Adrenal gland (tissue), 12 donors: ENCODE measurements around the gene MEX3A. TPM values are rescaled to one million over a fixed set of nuclear protein-coding genes. Genes with fewer than 3 reads are reported as not detected.

Source experiments
- DNase-seq, 7 donors: peaks; one replicate each; pipeline ENCODE4 v3.0.0-alpha.2; 2019 to 2020
- H3K27ac ChIP-seq, 5 donors: fragments of 200-600 bp; sonication (generic) in 4 of 5; 1 replicate in 3 of 5; 2 replicates in 2 of 5; pipeline versions ENCODE4 v1.5.1 to v1.8.0; 2016 to 2020; ENCODE audit warnings: mild to moderate bottlenecking in 1 of 5
- H3K27me3 ChIP-seq: fragments of 200-600 bp; 2 replicates; pipeline ENCODE4 v1.8.0; 2021
- H3K36me3 ChIP-seq, 2 donors: fragments of 200-600 bp; replicated peaks in 1 of 2; 1 replicate in 1 of 2; 2 replicates in 1 of 2; pipeline versions ENCODE4 v1.5.1 to v1.8.0; 2018 to 2022
- H3K4me1 ChIP-seq, 2 donors: fragments of 200-600 bp; replicated peaks in 1 of 2; 1 replicate in 1 of 2; 2 replicates in 1 of 2; pipeline versions ENCODE4 v1.5.1 to v1.8.0; 2018 to 2021
- H3K4me3 ChIP-seq, 4 donors: fragments of 200-600 bp; sonication (generic) in 3 of 4; one replicate each; pipeline ENCODE4 v1.5.1; 2016 to 2018
- H3K9me3 ChIP-seq, 3 donors: fragments of 200-600 bp; sonication (generic) in 1 of 3; replicated peaks in 1 of 3; 1 replicate in 2 of 3; 2 replicates in 1 of 3; pipeline versions ENCODE4 v1.5.1 to v1.8.0; 2016 to 2021
- POLR2A ChIP-seq, 2 donors: fragments of 450-650 bp; IDR thresholded peaks; one replicate each; pipeline ENCODE4 v1.6.1; 2017; ENCODE audit warnings: antibody characterized with exemption in 2 of 2, mild to moderate bottlenecking in 2 of 2, moderate library complexity in 1 of 2
- WGBS, 4 donors: extraction: QIAGEN DNeasy Blood & Tissue Kit in 2 of 4; methylation state at CpG; one replicate each; pipeline versions ENCODE4 v1.1.5 to v1.1.7; 2013 to 2017; 5-methylcytosine and 5-hydroxymethylcytosine counted together
- intact Hi-C, 2 donors: fragments of 100-400 bp; cut with DNase I; formaldehyde crosslinking; loops; one replicate each; pipeline versions ENCODE4 v1.14.1 to v1.15.0; 2022 to 2023
- polyA plus RNA-seq, 3 donors: library from polyadenylated mRNA; stranded (reverse); fragments of 200-250 nt in 2 of 3; fragments of 350-450 nt in 1 of 3; fragmentation: Illumina TruSeq in 1 of 3; extraction: RNeasy Lipid Tissue Mini Kit (QIAGEN cat#74804) in 1 of 3; gene quantifications; one replicate each; pipeline ENCODE4 v1.2.3, GENCODE V29; 2013 to 2014
- total RNA-seq, 9 donors: library from RNA; depleted of rRNA in 4 of 9; stranded (reverse); fragments of >200 nt in 4 of 9; fragments of 120-200 nt in 1 of 9; fragmentation: NEBNext Ultra II Directional in 1 of 9; extraction: Animal tissue kit (Norgen Biotek cat#: 25700) in 1 of 9; gene quantifications; one replicate each; pipeline versions ENCODE4 v1.1.0 to v1.2.4, GENCODE V29; 2013 to 2023
- TF ChIP-seq, protein P1 (sequence below), 6 experiments: fragments of 450-650 bp in 4 of 6; fragments of 200-600 bp in 2 of 6; sonication (generic) in 1 of 6; IDR thresholded peaks; 1 replicate in 5 of 6; 2 replicates in 1 of 6; pipeline versions ENCODE4 v1.5.1 to v1.8.0; 2016 to 2021; ENCODE audit warnings: antibody characterized with exemption in 6 of 6, mild to moderate bottlenecking in 2 of 6, moderate library complexity in 1 of 6
- donor health status: healthy with polysubstance abuse.
- donor health status: Bipolar disorder and iron deficiency.
- donor health status: DM: yes; HTN: yes; CAD: no.
- donor health status: DM: no; HTN: no; CAD: no.
- donor health status: DM: no; HTN: no; CAD: no.
- donor health status: DM: yes; HTN: yes; CAD: no.

MEX3A gene
- total and polyA plus RNA-seq, 12 donors: 0.09 to 2.4 (median 0.37) TPM

DNA sequence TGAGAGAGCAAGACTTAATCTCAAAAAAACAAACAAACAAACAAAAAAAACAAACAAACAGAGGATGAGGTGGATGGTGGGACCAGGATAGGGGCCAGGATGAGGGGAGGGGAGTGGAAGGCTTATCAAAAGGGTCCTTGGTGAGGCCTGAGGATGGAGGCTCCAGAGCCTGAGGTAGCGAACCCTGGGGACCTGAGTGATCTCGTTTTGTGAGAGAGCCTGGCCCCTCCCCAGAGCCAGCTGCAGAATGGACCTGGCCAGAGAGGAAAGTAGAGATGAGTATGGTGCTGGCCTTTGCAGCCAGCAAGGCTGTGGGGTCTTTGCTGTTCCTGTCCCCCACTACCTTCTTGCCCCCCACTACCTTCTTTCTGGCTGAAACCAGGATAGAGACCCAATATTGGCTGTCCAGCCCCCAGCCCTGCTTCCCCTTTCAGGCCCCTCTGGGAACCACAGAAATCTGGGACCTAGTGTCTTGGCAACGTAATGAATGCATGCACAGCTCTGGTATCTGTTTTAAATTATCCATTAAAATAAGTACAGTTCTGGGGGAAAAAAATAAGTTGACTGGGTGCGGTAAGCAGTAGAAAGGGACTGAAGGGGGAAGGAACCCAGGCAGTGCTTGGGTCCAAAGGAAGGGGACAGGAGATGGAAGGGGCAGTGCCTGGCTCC lies 31.2 kb upstream of the MEX3A start:
- WGBS, 4 donors: 49 to 59% (median 56%) methylated on average over 4 of the region's 4 CpGs
- no peaks in the 10 kb centered on the region for H3K36me3 ChIP-seq
- H3K27ac ChIP-seq: peak overlapping the region in 4 of 5 donors; percentile 54 to 99 (median 94)
- no peak for TF ChIP-seq POLR2A (IDR thresholded peaks at IDR 0.05)
- TF ChIP-seq, protein P1, sequence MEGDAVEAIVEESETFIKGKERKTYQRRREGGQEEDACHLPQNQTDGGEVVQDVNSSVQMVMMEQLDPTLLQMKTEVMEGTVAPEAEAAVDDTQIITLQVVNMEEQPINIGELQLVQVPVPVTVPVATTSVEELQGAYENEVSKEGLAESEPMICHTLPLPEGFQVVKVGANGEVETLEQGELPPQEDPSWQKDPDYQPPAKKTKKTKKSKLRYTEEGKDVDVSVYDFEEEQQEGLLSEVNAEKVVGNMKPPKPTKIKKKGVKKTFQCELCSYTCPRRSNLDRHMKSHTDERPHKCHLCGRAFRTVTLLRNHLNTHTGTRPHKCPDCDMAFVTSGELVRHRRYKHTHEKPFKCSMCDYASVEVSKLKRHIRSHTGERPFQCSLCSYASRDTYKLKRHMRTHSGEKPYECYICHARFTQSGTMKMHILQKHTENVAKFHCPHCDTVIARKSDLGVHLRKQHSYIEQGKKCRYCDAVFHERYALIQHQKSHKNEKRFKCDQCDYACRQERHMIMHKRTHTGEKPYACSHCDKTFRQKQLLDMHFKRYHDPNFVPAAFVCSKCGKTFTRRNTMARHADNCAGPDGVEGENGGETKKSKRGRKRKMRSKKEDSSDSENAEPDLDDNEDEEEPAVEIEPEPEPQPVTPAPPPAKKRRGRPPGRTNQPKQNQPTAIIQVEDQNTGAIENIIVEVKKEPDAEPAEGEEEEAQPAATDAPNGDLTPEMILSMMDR (IDR thresholded peaks at IDR 0.05): no peak
- no peaks in the 10 kb centered on the region for H3K27me3 ChIP-seq
- no peak overlapping the region for H3K4me3 ChIP-seq
- intact Hi-C loops: no loop called here
- DNase-seq: peak in 1 of 7 donors; percentile 63
- H3K9me3 ChIP-seq: no peaks in the 10 kb centered on the region
- peaks cover 31 to 59% of the 10 kb centered on the region in 2 donors for H3K4me1 ChIP-seq

- H3K36me3 ChIP-seq: no peaks in the 10 kb centered on the region
- no peaks in the 10 kb centered on the region for H3K27me3 ChIP-seq
- no peak for DNase-seq
- intact Hi-C loops: no loop called here
- peaks cover 24 to 50% of the 10 kb centered on the region in 2 donors for H3K4me1 ChIP-seq
- no peak overlapping the region for H3K4me3 ChIP-seq
- H3K27ac ChIP-seq: peak overlapping the region in 2 of 5 donors; percentile 42 to 99
- TF ChIP-seq, protein P1 (IDR thresholded peaks at IDR 0.05): no peak
- TF ChIP-seq POLR2A (IDR thresholded peaks at IDR 0.05): no peak
- no peaks in the 10 kb centered on the region for H3K9me3 ChIP-seq
- 60 to 69% (median 64%) methylated on average over 8 to 10 of the region's 10 CpGs for WGBS, 4 donors
Measured at GRCh38 chr1:156112276-156113137, 30.2 kb upstream of the MEX3A start.

- Histone ChIP-seq H3K9me3 (no peaks in the 10 kb centered on the region), H3K36me3 (no peaks in the 10 kb centered on the region), H3K4me1 (peaks cover 13 to 47% of the 10 kb centered on the region in 2 donors), H3K27ac (peak overlapping the region in 2 of 5 donors; percentile 13 to 99), H3K27me3 (no peaks in the 10 kb centered on the region), H3K4me3 (no peak overlapping the region)
- intact Hi-C loops: no loop called here
- no peak for DNase-seq
- 65 to 87% (median 78%) methylated on average over 4 of the region's 4 CpGs for whole genome bisulfite sequencing, 4 donors
- no peak for TF ChIP-seq POLR2A (IDR thresholded peaks at IDR 0.05)
- TF ChIP-seq, protein P1 (IDR thresholded peaks at IDR 0.05): no peak
Measured at GRCh38 chr1:156111355-156111962, 29.2 kb upstream of the MEX3A start.

DNA sequence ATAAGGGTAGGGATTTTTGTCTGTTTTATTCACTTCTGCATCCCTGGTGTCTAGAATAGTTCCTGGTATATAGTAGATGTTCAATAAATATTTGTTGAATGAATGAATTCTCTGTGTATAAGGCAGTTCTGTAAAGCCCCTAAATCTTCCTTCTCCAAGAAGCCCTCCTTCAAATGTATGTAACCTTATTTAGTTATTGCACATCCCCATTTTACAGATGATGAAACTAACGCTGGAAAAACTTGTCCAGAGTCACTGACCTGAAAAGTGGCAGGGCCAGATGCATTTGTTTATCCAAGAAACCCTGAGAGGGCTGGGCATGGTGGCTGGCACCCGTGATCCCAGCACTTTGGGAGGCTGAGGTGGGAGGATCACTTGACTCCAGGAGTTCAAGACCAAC lies 28.0 kb upstream of the MEX3A start:
- H3K4me1 ChIP-seq: peaks cover 11 to 56% of the 10 kb centered on the region in 2 donors
- H3K9me3 ChIP-seq: no peaks in the 10 kb centered on the region
- no peak for TF ChIP-seq POLR2A (IDR thresholded peaks at IDR 0.05)
- TF ChIP-seq, protein P1 (IDR thresholded peaks at IDR 0.05): no peak
- no peak for DNase-seq
- WGBS, 4 donors: 86 to 92% (median 90%) methylated on average over 2 of the region's 2 CpGs
- H3K27ac ChIP-seq: no peak overlapping the region
- intact Hi-C loops: no loop called here
- H3K36me3 ChIP-seq: no peaks in the 10 kb centered on the region
- no peaks in the 10 kb centered on the region for H3K27me3 ChIP-seq
- H3K4me3 ChIP-seq: no peak overlapping the region
